NT2/D1 (cell line): ENCODE measurements around the gene IGF1R.

Source experiments
- YY1 ChIP-seq: IDR thresholded peaks from 2 replicates; pipeline ENCODE4 v1.6.1; 2011; ENCODE audit not compliant: insufficient read length, insufficient read depth
- ZNF274 ChIP-seq: IDR thresholded peaks from 2 replicates; pipeline ENCODE4 v1.6.1; 2011; ENCODE audit warnings: mild to moderate bottlenecking, low read depth, low read length

DNA sequence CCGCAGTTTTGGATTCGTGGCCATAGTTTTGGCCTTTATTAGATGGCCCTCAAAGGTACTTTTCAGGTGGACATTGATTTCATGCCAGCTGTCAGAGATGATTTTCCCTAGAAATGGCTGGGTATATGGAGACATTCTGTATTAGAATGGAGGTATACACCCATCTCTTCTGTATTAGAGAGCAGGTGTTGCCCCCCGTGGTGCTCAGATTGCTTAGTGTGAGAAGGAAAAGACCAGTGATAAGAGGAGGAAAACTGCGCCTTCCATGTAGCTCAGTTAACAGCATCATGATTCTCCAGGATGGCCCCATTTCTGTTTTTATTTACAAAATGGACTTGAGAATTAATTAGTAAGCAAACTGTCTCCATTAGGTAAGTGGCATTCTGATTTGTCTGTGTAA is 145.9 kb downstream of the IGF1R start:
- TF ChIP-seq YY1: no peak
- TF ChIP-seq ZNF274: no peak
